ENCODE measurements around the gene KIRREL3.
"Not testable (repeated sequence)": the region's sequence is repeated elsewhere in the genome, so short reads cannot be mapped to it uniquely, and the experiment has no call there.

The KIRREL3 gene

DNA sequence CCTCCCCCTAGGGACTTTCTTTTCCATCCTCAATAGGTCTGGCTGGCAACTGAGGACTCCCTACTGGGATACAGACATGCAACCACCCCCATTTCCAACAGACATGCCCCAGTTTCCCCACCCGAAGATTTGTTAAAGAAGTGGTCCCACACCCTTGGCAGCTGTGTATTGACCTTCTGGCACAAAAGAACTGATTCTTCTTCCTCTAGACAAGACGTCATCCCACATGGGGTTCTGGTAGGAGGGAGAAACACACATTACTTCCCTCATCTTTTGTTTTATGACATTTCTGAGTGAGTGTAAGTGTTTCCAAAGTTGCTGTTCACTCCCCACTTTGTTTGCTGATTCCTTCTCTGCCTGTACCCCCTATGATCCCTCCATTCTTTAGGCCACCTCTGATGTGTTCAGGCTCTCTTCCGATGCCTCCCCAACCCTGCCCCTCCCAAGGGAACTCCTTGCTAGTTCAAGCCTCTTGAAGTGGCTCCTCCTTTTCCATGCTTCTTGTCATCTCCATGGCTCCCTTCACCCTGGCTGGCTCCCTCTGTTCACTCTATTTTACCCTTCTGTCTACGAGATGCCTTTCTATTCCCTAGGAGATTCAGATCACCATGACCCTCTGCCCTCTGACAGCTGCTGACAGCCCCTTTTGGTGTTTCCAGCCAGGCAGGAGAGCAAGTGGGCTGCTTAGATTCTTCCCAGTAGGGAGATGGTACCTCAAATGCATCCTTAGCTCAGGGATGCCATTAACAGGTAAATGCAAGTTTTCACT lies 4.3 kb downstream of the KIRREL3 start:
- no peak for DNase-seq

GRCh38 chr11:126993599-126993998 lies 7.0 kb downstream of the KIRREL3 start:
- DNase-seq, result no peak

GRCh38 chr11:126992804-126993111 lies 7.8 kb downstream of the KIRREL3 start:
- no peak for DNase-seq

DNA sequence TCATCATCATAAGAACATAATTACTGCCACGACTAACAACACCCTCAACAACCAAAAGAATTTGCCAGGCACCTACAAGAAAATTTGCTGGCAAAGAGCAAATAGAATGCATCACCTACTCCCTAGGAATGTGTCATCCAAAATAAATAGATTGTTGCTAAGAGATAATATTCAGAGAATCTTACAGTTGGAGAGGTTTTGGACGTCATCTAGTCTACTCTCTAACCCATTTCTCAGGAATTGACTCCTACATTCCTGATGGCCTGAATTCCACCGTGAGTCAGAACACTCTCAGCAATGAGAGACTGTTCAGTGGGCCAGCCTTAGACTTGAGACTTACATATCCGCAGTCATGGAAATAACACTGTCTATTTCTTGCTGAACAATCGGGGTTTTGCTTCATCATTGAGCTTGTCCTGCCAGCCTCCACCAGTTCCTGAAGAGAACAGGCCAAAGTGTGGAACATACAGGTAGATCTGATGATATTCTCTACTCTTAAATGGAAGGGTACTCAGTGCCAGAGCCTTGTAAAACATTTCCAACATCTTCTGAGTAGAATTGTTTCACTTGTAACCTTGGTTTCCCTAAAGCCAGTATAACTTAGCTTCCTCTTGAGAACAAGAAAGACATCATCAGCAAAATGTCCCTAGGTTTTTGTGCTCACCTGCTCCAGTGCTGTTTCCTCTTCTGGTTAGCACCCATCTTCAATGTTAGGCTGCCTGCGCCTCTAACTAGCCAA lies 8.3 kb downstream of the KIRREL3 start:
- no peak for DNase-seq

DNA sequence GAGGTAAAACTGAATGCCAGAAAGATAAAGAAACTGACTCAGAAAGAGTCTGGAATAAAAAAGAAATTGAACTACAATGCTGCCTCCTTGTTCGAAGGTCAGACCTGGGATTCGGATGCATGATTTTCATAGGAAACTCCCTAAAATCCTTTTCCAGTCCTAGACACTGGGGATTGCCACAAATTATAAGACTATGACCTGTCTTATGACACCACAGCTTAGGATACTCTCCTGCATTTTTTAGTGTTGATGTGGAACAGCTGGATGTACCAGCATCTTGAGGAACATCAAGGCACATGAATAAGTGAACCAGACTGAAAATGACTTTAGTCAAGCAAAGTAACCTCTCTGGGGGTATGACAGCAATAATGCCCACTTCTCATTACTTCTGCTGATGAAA lies 9.0 kb downstream of the KIRREL3 start:
- DNase-seq, result no peak

DNA sequence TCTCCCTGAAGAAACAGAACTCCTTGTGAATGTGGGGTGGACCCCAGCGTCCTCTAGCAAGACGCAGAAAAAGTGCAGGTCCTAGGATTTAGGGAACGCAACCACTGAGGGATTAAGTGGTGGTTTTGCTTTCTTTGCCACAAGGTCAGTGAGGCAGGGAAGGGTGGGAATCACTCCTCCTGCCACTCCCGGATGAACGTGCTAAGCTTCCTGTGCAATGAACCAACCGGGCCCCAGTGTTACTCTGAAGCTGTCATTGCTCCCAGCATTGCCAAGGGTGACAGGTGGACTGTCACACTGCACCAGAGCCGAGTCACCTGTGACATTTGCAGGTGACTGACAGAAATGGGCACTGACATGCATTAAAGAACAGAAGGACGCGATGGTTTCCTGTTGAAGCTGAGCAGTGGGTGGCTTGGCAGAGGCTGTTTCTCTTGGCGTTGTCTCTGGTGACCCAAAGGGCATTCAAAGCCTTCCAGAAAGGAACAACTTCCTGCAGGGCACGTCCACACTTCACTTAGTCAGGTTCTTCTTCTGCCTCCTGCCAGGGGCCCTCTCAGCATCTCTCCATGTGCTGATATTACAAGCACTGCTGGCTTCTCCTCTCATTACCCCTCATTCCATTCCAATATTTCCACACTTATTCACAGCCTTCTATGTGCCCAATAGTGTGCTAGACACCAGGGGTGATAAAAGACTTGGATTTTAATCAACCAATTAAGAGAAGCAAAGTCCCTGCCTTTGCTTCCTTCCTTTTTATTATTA lies 9.7 kb downstream of the KIRREL3 start:
- no peak for DNase-seq

- DNase-seq, result peak; percentile 70
Measured at GRCh38 chr11:126989942-126990715, 10.4 kb downstream of the KIRREL3 start.

DNA sequence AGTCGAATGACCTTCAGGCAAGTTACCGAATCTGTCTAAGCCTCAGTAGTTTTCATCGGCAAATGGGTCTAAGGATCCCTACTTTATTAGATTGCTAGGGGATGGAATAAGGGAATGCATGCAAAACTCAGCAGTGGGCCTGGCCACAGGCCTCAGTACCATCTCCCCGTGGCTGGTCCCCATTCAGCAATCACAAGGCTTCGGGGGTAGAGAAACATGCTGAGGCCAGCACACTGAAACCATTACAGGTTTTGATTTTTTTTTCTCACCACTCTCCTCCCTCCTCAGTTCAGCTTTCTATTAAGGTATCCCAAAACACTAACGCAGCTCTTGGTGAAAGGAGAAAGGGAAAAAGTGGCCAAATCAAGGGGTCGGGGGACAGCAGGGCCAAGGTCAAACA lies 11.9 kb downstream of the KIRREL3 start:
- DNase-seq, result no peak

DNA sequence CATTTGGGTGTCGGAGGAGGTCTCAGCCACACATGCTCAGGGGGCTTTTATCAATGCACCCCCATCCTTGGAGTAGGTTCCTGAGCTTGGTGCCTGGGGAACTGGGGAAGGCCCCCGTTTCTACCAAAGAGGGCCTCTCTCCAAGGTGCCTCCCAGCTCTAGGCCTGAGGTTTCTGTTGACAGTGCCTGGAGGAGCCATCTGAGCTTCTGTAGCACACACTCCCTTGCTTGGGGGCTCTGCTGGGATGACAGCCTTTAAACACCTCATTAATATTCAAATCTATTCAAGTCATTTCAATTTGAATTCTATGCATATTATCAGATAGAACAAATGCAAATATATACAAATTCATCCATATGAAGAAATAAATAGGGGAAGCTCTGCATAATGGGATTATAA lies 18.9 kb downstream of the KIRREL3 start:
- no peak for DNase-seq

DNA sequence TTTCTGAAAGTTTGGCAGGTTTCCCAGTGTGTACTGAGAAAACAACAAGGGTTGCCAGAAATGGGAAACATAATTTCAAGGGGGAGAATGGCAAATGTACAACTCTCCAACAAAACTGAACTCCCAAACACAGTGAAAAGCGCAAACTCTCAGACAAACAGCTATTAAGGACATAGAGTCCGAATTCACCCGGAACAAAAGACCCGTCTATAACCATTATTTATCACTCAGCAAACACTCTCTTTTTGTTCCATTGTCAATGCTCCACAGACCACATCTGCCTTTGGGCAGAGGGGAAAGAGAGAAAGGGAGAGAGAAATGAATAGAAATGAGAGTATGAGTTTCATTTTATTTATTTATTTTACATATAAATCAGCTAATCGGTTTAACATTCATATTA lies 21.7 kb downstream of the KIRREL3 start:
- DNase-seq, result no peak

DNA sequence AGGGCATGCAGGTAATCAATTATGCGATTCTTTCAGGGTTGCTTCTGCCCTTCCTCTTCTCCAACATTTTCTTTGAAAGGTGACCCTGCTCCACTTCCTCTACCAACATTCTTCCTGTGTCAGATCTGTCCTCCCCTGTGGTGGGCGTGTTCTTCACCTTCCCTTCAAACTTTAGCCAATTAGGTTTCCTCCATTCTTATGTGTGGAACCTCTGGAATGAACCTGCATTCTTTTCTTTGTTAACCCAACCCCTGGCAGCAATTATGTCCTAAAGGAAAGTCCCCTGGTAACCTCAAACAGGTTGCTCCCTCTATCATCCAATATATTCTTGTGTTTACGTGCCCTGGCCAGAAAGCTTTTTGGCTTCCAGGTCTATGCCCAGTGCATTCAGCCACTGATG lies 22.4 kb downstream of the KIRREL3 start:
- DNase-seq, result no peak

- DNase-seq, result no peak
Measured at GRCh38 chr11:126973051-126973450, 27.5 kb downstream of the KIRREL3 start.

- DNase-seq, result no peak
Measured at GRCh38 chr11:126971305-126971704, 29.3 kb downstream of the KIRREL3 start.

GRCh38 chr11:126969865-126970479 lies 30.6 kb downstream of the KIRREL3 start:
- DNase-seq, result peak; percentile 11

DNA sequence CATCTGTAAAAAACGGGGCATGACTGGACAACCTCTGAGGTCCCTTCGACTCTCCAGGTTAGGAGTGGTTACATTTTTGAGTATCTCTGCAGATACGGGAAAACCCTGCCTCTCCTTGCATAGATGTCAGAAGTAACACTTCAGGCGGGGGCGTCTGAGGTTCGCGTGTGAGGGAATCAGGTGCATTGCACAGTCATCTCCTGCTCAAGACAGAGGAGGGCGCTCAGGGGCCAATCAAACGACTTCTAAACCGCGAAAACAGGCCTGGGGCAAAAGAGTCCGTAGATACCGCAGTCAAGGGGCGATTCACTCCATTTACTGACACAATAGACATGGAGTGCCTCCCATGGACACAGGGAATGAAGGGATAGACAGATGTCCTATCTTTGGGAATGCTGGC lies 31.7 kb downstream of the KIRREL3 start:
- DNase-seq, result peak; percentile 5

- DNase-seq, result no peak
Measured at GRCh38 chr11:126965331-126965730, 35.2 kb downstream of the KIRREL3 start.

DNA sequence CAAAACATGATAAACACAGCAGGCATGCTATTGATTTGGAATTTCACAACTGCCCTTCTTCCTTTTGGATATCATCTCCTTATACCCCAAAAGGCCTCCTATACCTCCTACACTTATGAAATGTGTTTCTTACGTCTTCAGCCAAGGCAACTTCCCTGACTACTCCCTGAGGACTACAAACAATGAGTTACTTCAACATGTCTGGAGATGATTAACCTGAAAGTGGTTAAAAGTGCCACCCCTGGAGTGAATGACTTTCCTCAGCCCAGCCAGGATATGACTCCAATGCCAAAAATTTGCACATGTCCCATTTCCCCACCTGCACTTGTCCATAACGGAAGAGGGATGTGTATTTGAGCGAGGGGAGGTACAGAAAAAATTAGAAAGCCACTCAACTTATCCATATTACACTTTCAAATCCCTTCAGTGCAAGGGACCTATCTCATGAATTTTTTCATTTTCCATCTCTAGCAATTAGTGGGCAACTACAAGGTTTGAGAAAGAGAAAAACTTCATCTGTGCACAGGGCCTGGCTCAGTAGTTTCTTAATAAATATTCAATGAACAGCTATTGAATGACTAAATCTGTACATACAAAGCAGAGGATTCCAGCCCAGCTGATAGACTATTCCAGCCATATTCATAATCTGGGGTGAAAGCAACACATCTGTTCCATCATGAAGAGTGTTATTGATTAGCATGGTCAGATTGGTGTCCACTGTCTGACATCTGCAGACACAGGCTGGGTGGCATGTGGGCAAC lies 36.8 kb downstream of the KIRREL3 start:
- DNase-seq, result no peak

DNA sequence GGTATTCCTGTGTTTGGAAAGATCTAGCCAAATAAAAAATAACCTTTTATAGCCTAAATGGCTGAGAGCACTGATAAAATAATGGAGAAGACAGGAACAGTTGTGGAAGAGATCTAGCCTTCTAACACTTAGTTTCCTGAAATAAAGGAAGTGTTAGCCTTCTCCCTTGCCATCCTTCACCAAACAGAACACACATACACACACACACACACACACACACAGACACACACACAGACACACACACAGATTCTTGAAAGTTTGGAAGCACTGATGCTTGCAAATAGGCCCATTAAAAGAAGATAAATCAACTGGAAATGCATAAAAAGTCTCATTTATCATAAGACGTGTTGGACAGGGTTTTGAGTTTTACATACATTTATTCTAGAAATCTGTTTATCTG lies 37.5 kb downstream of the KIRREL3 start:
- no peak for DNase-seq

- no peak for DNase-seq
Measured at GRCh38 chr11:126959700-126960099, 40.9 kb downstream of the KIRREL3 start.

GRCh38 chr11:126956635-126957034 lies 43.9 kb downstream of the KIRREL3 start:
- DNase-seq, result no peak

DNA sequence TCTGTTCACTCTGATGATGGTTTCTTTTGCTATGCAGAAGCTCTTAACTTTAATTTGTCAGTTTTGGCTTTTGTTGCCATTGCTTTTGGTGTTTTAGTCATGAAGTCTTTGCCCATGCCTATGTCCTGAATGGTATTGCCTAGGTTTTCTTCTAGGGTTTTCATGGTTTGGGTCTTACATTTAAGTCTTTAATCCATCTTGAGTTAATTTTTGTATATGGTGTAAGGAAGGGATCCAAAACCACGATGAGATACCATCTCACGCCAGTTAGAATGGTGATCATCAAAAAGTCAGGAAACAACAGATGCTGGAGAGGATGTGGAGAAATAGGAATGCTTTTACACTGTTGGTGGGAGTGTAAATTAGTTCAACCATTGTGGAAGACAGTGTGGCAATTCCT lies 48.0 kb downstream of the KIRREL3 start:
- not testable (repeated sequence) for DNase-seq

- DNase-seq, result no peak
Measured at GRCh38 chr11:126951465-126951864, 49.1 kb downstream of the KIRREL3 start.

All from activated CD4-positive, alpha-beta T cell treated with anti-CD3 and anti-CD28 coated beads, Interleukin-2, Interleukin-6, amounts not matched to agents 100 ng/mL and 50 ng/mL, durations not matched to agents 16 hours and 8 hours (primary cell).